ENCODE data around the gene MED15. TPM values are rescaled to one million over a fixed set of nuclear protein-coding genes. Genes with fewer than 3 reads are reported as not detected.

MED15 gene
- total and polyA plus RNA-seq, 2 experiments from 2014 or later = 29.2 to 43.5 TPM

GRCh38 chr22:20616451-20617043 is 109.1 kb downstream of the MED15 start:
- Histone ChIP-seq H3K9me2 (ENCODE audit: insufficient read depth) (no peaks in the 10 kb centered on the region), H3K36me3 (ENCODE audit: insufficient read depth) (no peaks in the 10 kb centered on the region), H3K4me3 (no peak overlapping the region), H4K20me1 (replicated peaks; ENCODE audit: insufficient read depth) (no peaks in the 10 kb centered on the region), H3K4me1 (ENCODE audit: insufficient read depth) (no peaks in the 10 kb centered on the region), H3K79me2 (replicated peaks; ENCODE audit: insufficient read depth) (no peaks in the 10 kb centered on the region), H3K27ac (ENCODE audit: low read depth) (no peak overlapping the region), H3K4me2 (no peak overlapping the region), H2AFZ (no peak overlapping the region), H3K27me3 (ENCODE audit: insufficient read depth) (no peaks in the 10 kb centered on the region), H3F3A (replicated peaks; ENCODE audit: low read depth) (no peaks in the 10 kb centered on the region)
- Mint-ChIP-seq H3K36me3 (ENCODE audit: low read depth) (no peaks in the 10 kb centered on the region), H3K4me1 (no peaks in the 10 kb centered on the region), H3K27me3 (ENCODE audit: insufficient read depth, low read depth, poor library complexity) (peaks cover 7% of the 10 kb centered on the region), H3K4me3 (no peak overlapping the region), H3K9me3 (no peaks in the 10 kb centered on the region), H3K27ac (no peak overlapping the region)
- DNase-seq (ENCODE audit: low spot score) = no peak
- no peak for ATAC-seq
- TF ChIP-seq STAT1 (IDR thresholded peaks at IDR 0.05; ENCODE audit: unreplicated experiment) (no peak), CTCF (conservative IDR thresholded peaks at IDR 0.05; ENCODE audit: low read depth in 2 of 2) (no peak), NANOG (IDR thresholded peaks at IDR 0.05; ENCODE audit: borderline replicate concordance) (no peak), POLR2AphosphoS5 (IDR thresholded peaks at IDR 0.05; ENCODE audit: low read depth) (no peak), ZNF331 (CRISPR knock-in tag; IDR thresholded peaks at IDR 0.05; ENCODE audit: low read depth) (no peak), ZNF462 (CRISPR knock-in tag; IDR thresholded peaks at IDR 0.05) (no peak), EZH2phosphoT487 (IDR thresholded peaks at IDR 0.05; ENCODE audit: unreplicated experiment) (no peak), ETS1 (IDR thresholded peaks at IDR 0.05) (no peak), EZH2 (IDR thresholded peaks at IDR 0.05; ENCODE audit: low read depth, unreplicated experiment) (no peak), ZNF114 (CRISPR knock-in tag; IDR thresholded peaks at IDR 0.05) (no peak), CREB1 (CRISPR knock-in tag; IDR thresholded peaks at IDR 0.05; ENCODE audit: low read depth) (no peak), REST (IDR thresholded peaks at IDR 0.05; ENCODE audit: unreplicated experiment) (no peak)
